Umbilical cord (tissue), 1 donor: ENCODE results near the gene BLNK. TPM values are rescaled to one million over a fixed set of nuclear protein-coding genes. Genes with fewer than 3 reads are reported as not detected.

Source experiments
- total RNA-seq: library from RNA; depleted of rRNA; stranded (reverse); fragments of >200 nt; gene quantifications from one replicate; pipeline ENCODE4 v1.2.3, GENCODE V29; 2014; ENCODE audit warnings: low replicate concordance; ENCODE audit not compliant: insufficient read depth

BLNK gene
- total RNA-seq, 1 donor from 2014 or later: 6.7 TPM

Other genes starting within 250 kb of the BLNK start
- 6.0 TPM for gene CCNJ, start 228.0 kb downstream of the BLNK start, total RNA-seq
- 41.4 TPM for gene ZNF518A, start 141.3 kb downstream of the BLNK start, total RNA-seq
- not detected for gene DNTT, start 32.9 kb upstream of the BLNK start, total RNA-seq
- 1.4 TPM for gene OPALIN, start 87.4 kb upstream of the BLNK start, total RNA-seq
- gene TLL2, start 242.4 kb upstream of the BLNK start, total RNA-seq: 1.2 TPM